ENCODE results near the gene ZNF326.
A peak's percentile ranks its signal among the peaks of the same experiment; 100 is the strongest.

Gene ZNF326

GRCh38 chr1:89994805-89995597, at the start of gene ZNF326:
ZNF326 (plus strand) TSS chr1:89995110; CDS start chr1:89995258, 148 bp downstream.
- DNase-seq, result peak; percentile 94

DNA sequence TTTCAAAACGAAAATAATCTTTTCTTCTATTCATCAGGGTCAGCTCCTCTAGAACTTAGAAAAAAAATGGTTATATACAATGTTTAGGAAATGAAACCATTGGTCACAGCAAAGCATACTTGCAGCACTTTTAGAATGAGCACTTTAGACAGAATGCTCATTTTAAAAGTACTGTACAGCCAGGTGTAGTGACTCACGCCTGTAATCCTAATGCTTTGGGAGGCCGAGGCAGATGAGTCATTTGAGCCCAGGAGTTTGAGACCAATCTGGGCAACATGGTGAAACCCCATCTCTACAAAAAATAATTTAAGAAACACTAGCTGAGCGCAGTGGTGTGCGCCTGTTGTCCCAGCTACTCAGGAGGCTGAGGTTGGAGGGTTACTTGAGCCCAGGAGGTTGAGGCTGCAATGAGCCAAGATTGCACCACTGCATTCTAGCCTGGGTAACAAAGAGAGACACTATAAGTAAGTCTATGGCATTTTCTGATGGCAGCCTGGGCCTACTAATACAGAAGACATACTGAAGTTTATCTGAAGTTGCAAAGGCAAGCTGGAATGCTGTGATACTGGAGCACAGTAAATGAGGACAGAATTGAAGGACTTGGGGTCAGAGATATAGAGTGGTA, 48.9 kb upstream of the ZNF326 start:
- DNase-seq, result no peak

DNA sequence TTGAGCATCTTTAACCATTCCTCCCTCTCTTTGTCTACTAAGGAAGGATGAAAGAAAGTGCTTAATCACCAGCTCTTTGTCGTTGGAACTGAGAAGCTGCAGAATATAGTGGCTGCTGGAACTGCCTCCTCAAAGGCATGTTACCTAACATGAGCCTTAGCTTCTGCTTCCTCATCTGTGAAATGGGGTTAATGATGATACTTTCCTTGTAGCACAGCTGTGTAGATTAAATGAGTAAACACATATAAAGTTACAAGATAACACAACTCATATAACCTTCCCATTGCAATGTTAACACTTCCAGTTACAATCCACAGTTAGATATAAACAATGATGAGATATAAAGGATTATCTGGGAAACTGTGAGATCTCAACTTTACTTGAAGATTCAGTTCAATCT, 48.4 kb upstream of the ZNF326 start:
- no peak for DNase-seq

GRCh38 chr1:89948722-89949345, 46.1 kb upstream of the ZNF326 start:
- no peak for DNase-seq

- DNase-seq, result no peak
These were observed 44.8 kb upstream of the ZNF326 start for GRCh38 chr1:89949991-89950624.

GRCh38 chr1:89950703-89951102, 44.2 kb upstream of the ZNF326 start:
- DNase-seq, result no peak

DNA sequence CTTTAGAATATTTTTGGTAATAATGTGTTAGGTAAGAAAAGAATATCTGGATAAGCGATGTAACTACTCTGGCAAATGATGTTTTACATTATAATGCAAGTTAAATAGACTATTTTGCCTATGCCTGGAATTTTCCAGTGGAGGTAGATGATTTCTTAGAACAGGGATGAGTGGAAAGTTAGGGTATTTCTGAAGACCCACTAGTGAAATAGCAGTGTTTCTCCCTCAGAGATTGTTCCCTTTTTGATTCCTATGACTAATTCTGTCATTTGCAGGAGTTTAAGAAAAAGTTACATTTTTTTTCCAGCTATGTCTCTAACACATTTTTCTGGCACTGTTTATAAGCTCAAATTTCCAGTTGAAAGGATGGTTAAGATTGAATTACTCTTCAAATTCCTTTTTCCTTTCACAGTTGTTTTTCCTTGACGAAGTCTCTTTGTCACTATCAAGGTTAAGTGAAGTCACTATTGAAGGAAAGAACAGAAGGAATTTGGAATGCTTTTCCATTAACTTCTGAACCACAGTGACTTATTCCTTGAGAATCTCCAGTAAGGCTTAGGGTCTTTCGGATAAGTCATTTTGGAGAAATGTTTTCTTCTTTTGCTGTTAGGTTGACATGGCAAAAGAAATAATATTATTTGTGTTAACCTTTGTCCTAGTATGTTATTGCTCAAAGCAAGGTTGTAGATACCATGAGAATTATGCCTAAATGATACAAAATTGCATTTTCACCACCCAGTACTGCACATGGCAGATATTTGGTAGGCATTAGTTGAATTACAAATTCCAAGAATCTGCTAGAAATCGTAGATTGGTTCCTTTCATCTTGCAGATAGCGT, 42.9 kb upstream of the ZNF326 start:
- DNase-seq, result no peak

DNA sequence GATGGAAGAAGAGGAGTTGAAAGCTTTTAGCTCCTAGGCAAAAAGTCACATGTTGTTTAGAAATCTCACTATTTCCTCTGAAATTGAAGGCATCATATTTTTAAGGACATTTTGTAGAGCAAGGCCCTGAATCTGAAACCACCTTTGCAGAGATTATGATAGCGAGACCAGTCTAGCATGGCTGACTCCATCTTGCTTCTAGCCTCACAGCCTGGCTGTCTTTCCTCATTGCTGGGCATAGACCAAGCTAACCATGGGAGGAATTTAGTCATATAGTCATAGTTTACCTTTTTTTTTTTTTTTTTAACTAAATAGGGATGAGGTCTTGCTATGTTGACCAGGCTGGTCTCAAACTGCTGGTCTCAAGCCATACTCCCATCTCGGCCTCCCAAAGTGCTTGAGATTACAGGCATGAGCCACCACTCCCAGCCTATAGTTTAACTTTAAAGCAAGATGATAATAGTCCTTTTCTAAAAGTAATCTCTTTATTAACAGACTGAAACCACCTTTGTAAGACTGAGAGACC, 42.2 kb upstream of the ZNF326 start:
- no peak for DNase-seq

- peak; percentile 26 for DNase-seq
These were observed 41.7 kb upstream of the ZNF326 start for GRCh38 chr1:89953131-89953626.

- DNase-seq, result no peak
These were observed 41.0 kb upstream of the ZNF326 start for GRCh38 chr1:89953929-89954328.

- DNase-seq, result no peak
These were observed 40.5 kb upstream of the ZNF326 start for GRCh38 chr1:89954401-89954800.

- no peak for DNase-seq
These were observed 39.4 kb upstream of the ZNF326 start for GRCh38 chr1:89955311-89956205.

- DNase-seq, result no peak
These were observed 37.8 kb upstream of the ZNF326 start for GRCh38 chr1:89957107-89957506.

DNA sequence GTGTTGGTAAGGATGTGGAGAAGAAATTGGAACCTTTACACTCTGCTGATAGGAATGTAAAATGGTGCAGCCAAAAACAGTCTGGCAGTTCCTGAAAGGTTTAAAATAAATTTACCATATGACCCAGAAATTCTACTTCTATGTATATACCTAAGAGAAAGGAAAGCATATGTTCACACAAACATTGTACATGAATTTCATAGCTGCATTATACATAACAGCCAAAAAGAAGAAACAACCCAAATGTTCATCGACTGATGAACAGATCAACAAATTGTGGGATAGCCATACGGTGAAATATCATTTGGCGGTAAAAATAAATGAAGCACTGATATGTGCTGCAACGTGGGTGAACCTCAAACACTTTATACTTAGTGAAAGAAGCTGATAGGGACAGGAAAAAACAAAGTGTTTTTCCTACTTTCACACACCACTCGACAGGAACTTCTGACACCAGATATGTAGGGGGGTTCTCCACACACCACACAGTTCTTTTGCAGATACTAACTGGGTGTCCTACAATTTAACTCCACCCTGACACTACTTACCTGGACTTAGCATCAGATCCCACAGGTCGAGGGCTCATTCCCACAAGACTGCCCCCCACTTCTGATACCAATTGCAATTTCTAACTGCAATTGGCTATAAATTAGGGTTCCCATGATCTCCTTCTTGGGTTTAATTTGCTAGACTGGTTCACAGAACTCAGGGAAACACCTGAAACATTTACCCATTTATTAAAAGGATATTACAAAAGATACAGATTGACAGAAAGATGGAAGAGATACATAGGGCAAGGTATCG, 35.9 kb upstream of the ZNF326 start:
- DNase-seq, result no peak

GRCh38 chr1:89959719-89960118, 35.2 kb upstream of the ZNF326 start:
- DNase-seq, result no peak

DNA sequence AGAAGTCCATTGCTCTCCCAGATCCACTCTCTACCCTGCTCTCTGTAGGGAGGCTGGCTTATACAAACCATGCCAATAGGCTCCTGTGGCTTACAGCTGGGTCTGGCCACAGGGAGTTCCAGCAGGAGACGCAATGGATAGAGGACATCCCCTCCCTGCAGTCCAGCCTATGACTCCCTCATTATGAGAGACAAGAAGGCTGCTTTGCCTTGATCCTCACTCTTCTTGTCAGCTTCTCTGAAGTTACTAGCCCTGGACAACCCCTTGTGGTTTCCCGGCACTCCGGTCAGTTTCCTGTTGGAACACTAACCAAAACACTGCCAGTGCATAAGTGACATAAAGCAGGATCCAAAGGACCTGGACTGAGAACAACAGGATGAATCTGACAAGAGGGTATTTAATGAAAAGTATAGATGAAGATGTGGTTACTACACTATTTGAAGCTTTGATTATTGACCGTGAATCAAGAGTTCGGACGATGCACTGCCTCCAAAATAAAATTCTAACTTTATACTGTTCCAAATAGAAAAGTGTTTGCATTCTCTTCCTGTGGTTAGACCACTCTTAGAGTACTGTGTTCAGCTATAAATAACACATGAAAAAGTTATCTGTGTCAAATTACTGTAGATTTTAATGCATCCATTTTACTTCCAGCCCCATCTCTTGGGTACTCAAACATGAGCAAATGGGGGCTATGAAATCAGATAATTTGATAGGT, 32.7 kb upstream of the ZNF326 start:
- no peak for DNase-seq

DNA sequence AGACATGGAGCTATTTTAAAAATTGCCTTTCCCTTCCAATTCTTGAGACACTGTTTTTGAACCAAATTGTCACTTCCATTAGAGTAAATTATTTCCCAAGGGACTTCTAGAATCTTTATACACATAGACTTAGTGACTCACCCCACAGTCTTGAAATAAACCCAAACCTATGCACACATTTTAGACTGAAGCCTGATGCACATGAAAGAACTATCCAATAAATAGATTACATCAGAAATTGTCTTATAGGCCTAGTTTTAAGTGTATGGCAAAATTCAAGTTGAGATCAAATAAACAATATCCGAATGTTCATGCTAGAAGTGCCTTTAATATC, 32.2 kb upstream of the ZNF326 start:
- no peak for DNase-seq

DNA sequence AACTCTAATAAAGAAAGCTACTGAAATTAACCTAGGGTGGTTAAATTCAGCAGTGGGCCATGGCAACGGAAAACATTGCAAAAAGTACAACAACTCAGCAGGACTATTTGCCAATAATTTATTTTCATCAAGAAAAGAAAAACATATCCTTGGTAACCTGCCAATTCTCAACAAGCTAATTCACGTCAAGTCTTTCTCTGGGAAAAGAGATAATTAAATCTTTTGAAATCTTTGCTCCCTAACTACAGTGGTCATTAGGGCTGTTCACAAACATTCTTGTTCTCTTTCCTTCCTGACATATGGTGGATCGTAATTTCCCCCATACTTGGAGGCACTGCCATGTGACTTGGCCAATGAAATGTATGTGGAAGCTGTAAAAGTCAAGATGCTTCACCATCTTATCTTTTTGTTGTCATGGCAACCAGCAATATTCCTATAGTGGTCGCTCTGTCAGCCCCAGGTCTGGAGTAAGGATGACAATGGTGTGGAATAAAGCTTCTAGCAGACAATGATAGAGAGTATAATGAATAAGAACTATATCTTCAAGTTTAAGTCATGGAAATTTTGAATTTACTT, 29.6 kb upstream of the ZNF326 start:
- no peak for DNase-seq

DNA sequence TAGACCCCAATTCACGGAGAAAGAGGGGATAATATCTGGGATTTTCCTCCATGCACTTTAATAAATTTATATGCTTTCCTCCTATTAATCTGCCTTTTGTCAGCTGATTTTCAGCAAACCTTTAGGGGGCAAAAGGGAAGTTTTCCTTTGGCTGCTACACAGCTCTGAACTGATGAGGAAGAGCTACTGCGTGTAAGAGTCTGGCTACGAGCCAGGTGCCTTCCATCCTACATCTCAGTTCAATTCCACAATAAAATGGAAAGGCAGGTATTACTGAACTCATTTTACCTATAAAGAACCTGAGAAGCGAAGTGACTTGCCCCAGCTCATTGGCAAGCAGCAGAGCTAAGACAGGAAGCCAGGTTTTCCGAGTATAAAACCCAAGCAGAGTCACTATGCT, 28.3 kb upstream of the ZNF326 start:
- DNase-seq, result no peak
